GM12872 (cell line): Measurements from ENCODE around the gene FREM1.

Experiments used
- CTCF ChIP-seq: IDR thresholded peaks from 3 replicates; pipeline ENCODE4 v1.5.1; 2011; ENCODE audit warnings: low read depth, mild to moderate bottlenecking, low read length, moderate library complexity; ENCODE audit not compliant: insufficient read depth

The FREM1 gene

GRCh38 chr9:14849851-14850250 is 60.4 kb downstream of the FREM1 start:
- TF ChIP-seq CTCF = no peak

- TF ChIP-seq CTCF = no peak
These were observed 60.9 kb downstream of the FREM1 start for GRCh38 chr9:14849296-14849695.

- peak; percentile 90 for TF ChIP-seq CTCF
These were observed 63.3 kb downstream of the FREM1 start for GRCh38 chr9:14846871-14847311.

GRCh38 chr9:14843163-14843562 is 67.1 kb downstream of the FREM1 start:
- TF ChIP-seq CTCF = no peak

- TF ChIP-seq CTCF = no peak
These were observed 68.0 kb downstream of the FREM1 start for GRCh38 chr9:14842269-14842668.

GRCh38 chr9:14838701-14839100 is 71.5 kb downstream of the FREM1 start:
- no peak for TF ChIP-seq CTCF

- no peak for TF ChIP-seq CTCF
These were observed 73.3 kb downstream of the FREM1 start for GRCh38 chr9:14836885-14837284.

GRCh38 chr9:14831661-14832060 is 78.6 kb downstream of the FREM1 start:
- no peak for TF ChIP-seq CTCF
